Measurements from ENCODE around the gene NFASC. TPM values are rescaled to one million over a fixed set of nuclear protein-coding genes. Genes with fewer than 3 reads are reported as not detected.

NFASC gene
- total and polyA plus RNA-seq, 2 experiments from 2014 or later: 3.9 to 11.7 TPM

- no peak overlapping the region for H3K27ac ChIP-seq (ENCODE audit: low read depth)
- H2AFZ ChIP-seq: no peak overlapping the region
- ATAC-seq (no peak), DNase-seq (ENCODE audit: low spot score) (peak; percentile 32)
- TF ChIP-seq ZNF114 (CRISPR knock-in tag; IDR thresholded peaks at IDR 0.05): no peak
- TF ChIP-seq, protein P1, sequence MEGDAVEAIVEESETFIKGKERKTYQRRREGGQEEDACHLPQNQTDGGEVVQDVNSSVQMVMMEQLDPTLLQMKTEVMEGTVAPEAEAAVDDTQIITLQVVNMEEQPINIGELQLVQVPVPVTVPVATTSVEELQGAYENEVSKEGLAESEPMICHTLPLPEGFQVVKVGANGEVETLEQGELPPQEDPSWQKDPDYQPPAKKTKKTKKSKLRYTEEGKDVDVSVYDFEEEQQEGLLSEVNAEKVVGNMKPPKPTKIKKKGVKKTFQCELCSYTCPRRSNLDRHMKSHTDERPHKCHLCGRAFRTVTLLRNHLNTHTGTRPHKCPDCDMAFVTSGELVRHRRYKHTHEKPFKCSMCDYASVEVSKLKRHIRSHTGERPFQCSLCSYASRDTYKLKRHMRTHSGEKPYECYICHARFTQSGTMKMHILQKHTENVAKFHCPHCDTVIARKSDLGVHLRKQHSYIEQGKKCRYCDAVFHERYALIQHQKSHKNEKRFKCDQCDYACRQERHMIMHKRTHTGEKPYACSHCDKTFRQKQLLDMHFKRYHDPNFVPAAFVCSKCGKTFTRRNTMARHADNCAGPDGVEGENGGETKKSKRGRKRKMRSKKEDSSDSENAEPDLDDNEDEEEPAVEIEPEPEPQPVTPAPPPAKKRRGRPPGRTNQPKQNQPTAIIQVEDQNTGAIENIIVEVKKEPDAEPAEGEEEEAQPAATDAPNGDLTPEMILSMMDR (conservative IDR thresholded peaks at IDR 0.05; ENCODE audit: low read depth in 2 of 2): peak; percentile 27 to 59
- H3K36me3 ChIP-seq (ENCODE audit: insufficient read depth): no peaks in the 10 kb centered on the region
- Mint-ChIP-seq H3K27me3 (ENCODE audit: insufficient read depth, low read depth, poor library complexity) (peaks cover 4% of the 10 kb centered on the region), H3K9me3 (no peaks in the 10 kb centered on the region), H3K36me3 (ENCODE audit: low read depth) (no peaks in the 10 kb centered on the region), H3K4me1 (peaks cover 11% of the 10 kb centered on the region), H3K4me3 (no peak overlapping the region), H3K27ac (no peak overlapping the region)
- H3K4me1 ChIP-seq (ENCODE audit: insufficient read depth): no peaks in the 10 kb centered on the region
- no peaks in the 10 kb centered on the region for H3F3A ChIP-seq (replicated peaks; ENCODE audit: low read depth)
- no peak overlapping the region for H3K4me2 ChIP-seq
- no peaks in the 10 kb centered on the region for H3K27me3 ChIP-seq (ENCODE audit: insufficient read depth)
- H4K20me1 ChIP-seq (replicated peaks; ENCODE audit: insufficient read depth): no peaks in the 10 kb centered on the region
- no peaks in the 10 kb centered on the region for H3K9me2 ChIP-seq (ENCODE audit: insufficient read depth)
- no peak overlapping the region for H3K4me3 ChIP-seq
- H3K79me2 ChIP-seq (replicated peaks; ENCODE audit: insufficient read depth): no peaks in the 10 kb centered on the region
Observed at GRCh38 chr1:204961765-204962419, 91.2 kb downstream of the NFASC start.

GRCh38 chr1:204962742-204963632 is 92.3 kb downstream of the NFASC start:
- no peak overlapping the region for H3K27ac Mint-ChIP-seq
- no peaks in the 10 kb centered on the region for H3K79me2 ChIP-seq (replicated peaks; ENCODE audit: insufficient read depth)
- no peaks in the 10 kb centered on the region for H4K20me1 ChIP-seq (replicated peaks; ENCODE audit: insufficient read depth)
- H3K36me3 Mint-ChIP-seq (ENCODE audit: low read depth): no peaks in the 10 kb centered on the region
- H3K4me3 ChIP-seq: no peak overlapping the region
- no peaks in the 10 kb centered on the region for H3K36me3 ChIP-seq (ENCODE audit: insufficient read depth)
- H3K9me2 ChIP-seq (ENCODE audit: insufficient read depth): no peaks in the 10 kb centered on the region
- H3K27me3 ChIP-seq (ENCODE audit: insufficient read depth): no peaks in the 10 kb centered on the region
- DNase-seq (ENCODE audit: low spot score): no peak
- H3K4me2 ChIP-seq: no peak overlapping the region
- H3K27me3 Mint-ChIP-seq (ENCODE audit: insufficient read depth, low read depth, poor library complexity): peaks cover 4% of the 10 kb centered on the region
- no peak for ATAC-seq
- H2AFZ ChIP-seq: no peak overlapping the region
- H3K4me1 ChIP-seq (ENCODE audit: insufficient read depth): no peaks in the 10 kb centered on the region
- H3F3A ChIP-seq (replicated peaks; ENCODE audit: low read depth): no peaks in the 10 kb centered on the region
- H3K27ac ChIP-seq (ENCODE audit: low read depth): no peak overlapping the region
- H3K4me3 Mint-ChIP-seq: no peak overlapping the region
- no peaks in the 10 kb centered on the region for H3K9me3 Mint-ChIP-seq
- peaks cover 11% of the 10 kb centered on the region for H3K4me1 Mint-ChIP-seq
- TF ChIP-seq, protein P1 (conservative IDR thresholded peaks at IDR 0.05; ENCODE audit: low read depth in 2 of 2): no peak
- no peak for TF ChIP-seq NANOG (IDR thresholded peaks at IDR 0.05; ENCODE audit: borderline replicate concordance)
- no peak for TF ChIP-seq REST (IDR thresholded peaks at IDR 0.05; ENCODE audit: unreplicated experiment)
- TF ChIP-seq POLR2AphosphoS5 (IDR thresholded peaks at IDR 0.05; ENCODE audit: low read depth): no peak
- no peak for TF ChIP-seq ZNF331 (CRISPR knock-in tag; IDR thresholded peaks at IDR 0.05; ENCODE audit: low read depth)
- no peak for TF ChIP-seq ZNF114 (CRISPR knock-in tag; IDR thresholded peaks at IDR 0.05)
- no peak for TF ChIP-seq EZH2 (IDR thresholded peaks at IDR 0.05; ENCODE audit: low read depth, unreplicated experiment)
- TF ChIP-seq STAT1 (IDR thresholded peaks at IDR 0.05; ENCODE audit: unreplicated experiment): no peak
- no peak for TF ChIP-seq CREB1 (CRISPR knock-in tag; IDR thresholded peaks at IDR 0.05; ENCODE audit: low read depth)
- no peak for TF ChIP-seq JUNB (IDR thresholded peaks at IDR 0.05; ENCODE audit: unreplicated experiment)
- no peak for TF ChIP-seq EZH2phosphoT487 (IDR thresholded peaks at IDR 0.05; ENCODE audit: unreplicated experiment)
